ENCODE data around the gene SEC11A. TPM values are rescaled to one million over a fixed set of nuclear protein-coding genes. Genes with fewer than 3 reads are reported as not detected.
"Not testable (repeated sequence)": the region's sequence is repeated elsewhere in the genome, so short reads cannot be mapped to it uniquely, and the experiment has no call there.

Gene SEC11A
- total and polyA plus RNA-seq, 8 donors = 159 to 279 (median 253) TPM

DNA sequence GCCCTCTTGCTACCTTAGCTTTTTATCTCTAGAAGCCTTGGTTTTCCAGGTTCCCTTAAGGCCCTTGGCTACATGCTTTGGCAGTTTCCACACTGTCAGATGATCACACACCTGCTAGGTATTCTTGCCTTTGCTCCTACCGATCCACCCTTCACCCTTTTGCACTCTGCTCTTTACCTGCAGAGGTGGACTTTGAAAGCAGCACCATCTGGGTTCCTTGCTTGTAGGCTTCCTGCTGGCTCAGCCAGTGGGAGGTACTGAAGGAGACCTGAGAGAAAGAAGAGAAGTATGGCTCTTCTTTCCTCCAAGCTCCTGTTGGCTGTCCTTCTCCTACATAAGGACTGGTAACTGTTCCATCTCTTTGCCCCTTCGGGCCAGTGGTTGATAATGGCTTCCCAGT is 25.2 kb upstream of the SEC11A start:
- TF ChIP-seq, protein P1, sequence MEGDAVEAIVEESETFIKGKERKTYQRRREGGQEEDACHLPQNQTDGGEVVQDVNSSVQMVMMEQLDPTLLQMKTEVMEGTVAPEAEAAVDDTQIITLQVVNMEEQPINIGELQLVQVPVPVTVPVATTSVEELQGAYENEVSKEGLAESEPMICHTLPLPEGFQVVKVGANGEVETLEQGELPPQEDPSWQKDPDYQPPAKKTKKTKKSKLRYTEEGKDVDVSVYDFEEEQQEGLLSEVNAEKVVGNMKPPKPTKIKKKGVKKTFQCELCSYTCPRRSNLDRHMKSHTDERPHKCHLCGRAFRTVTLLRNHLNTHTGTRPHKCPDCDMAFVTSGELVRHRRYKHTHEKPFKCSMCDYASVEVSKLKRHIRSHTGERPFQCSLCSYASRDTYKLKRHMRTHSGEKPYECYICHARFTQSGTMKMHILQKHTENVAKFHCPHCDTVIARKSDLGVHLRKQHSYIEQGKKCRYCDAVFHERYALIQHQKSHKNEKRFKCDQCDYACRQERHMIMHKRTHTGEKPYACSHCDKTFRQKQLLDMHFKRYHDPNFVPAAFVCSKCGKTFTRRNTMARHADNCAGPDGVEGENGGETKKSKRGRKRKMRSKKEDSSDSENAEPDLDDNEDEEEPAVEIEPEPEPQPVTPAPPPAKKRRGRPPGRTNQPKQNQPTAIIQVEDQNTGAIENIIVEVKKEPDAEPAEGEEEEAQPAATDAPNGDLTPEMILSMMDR (IDR thresholded peaks at IDR 0.05) = no peak
- DNase-seq (no peak), ATAC-seq (no peak)
- Histone ChIP-seq H3K9me3 (no peaks in the 10 kb centered on the region), H3K36me3 (no peaks in the 10 kb centered on the region), H3K4me3 (no peak overlapping the region), H3K27me3 (no peaks in the 10 kb centered on the region), H3K27ac (no peak overlapping the region), H3K4me1 (peaks cover 0 to 25% of the 10 kb centered on the region in 2 donors)
- intact Hi-C loops (cut with DNase I) = no loop called here

DNA sequence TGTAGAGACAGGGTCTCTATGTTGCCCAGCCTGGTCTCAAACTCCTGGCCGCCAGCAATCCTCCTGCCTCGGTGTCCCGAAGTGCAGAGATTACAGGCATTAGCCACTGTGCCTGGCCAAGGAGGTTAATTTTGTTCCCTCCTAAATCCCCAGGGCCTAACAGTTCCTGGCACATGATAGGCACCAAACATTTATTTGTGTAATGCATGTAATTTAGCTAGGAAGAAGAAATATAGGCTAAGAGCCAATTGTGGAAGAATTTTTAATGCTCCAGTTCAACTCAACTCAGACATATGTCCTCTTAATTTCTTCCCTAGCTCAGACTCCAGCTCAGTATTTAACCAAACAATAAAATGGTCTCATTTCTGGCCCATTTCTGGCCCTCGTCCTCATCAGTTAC is 24.8 kb upstream of the SEC11A start:
- H3K27ac ChIP-seq = no peak overlapping the region
- H3K4me1 ChIP-seq = peaks cover 0 to 25% of the 10 kb centered on the region in 2 donors
- H3K27me3 ChIP-seq = no peaks in the 10 kb centered on the region
- H3K36me3 ChIP-seq = no peaks in the 10 kb centered on the region
- DNase-seq (no peak), ATAC-seq (no peak)
- intact Hi-C loops (cut with DNase I) = no loop called here
- no peaks in the 10 kb centered on the region for H3K9me3 ChIP-seq
- H3K4me3 ChIP-seq = no peak overlapping the region
- TF ChIP-seq, protein P1 (IDR thresholded peaks at IDR 0.05) = no peak

DNA sequence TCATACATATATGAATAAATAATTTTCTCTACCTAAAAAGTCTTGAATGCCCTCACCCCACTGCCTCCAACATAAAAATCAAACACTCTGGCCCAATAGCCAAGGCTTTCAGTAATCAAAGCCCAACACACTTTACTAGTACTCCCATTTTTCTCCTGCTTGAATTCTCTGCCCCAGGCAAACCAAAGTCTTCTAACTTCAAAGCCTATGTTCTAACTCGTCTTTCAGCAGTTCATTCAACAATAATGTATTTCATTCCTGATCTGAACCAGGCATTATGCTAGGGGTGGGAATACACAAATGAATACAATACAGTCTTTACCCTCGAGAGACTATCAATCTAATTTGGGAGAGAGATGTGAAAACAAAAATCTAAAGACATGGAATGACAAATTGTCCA is 21.1 kb upstream of the SEC11A start:
- ATAC-seq (no peak), DNase-seq (no peak)
- Histone ChIP-seq H3K27me3 (no peaks in the 10 kb centered on the region), H3K36me3 (no peaks in the 10 kb centered on the region), H3K4me3 (no peak overlapping the region), H3K27ac (no peak overlapping the region), H3K9me3 (no peaks in the 10 kb centered on the region), H3K4me1 (peaks cover 5 to 42% of the 10 kb centered on the region in 2 donors)
- TF ChIP-seq, protein P1 (IDR thresholded peaks at IDR 0.05) = no peak
- intact Hi-C loops (cut with DNase I) = no loop called here

GRCh38 chr15:84736375-84736774 is 20.4 kb upstream of the SEC11A start:
- intact Hi-C loops (cut with DNase I) = no loop called here
- ATAC-seq = no peak

GRCh38 chr15:84735480-84736061 is 19.6 kb upstream of the SEC11A start:
- DNase-seq; H3K27me3 ChIP-seq; H3K9me3 ChIP-seq; H3K36me3 ChIP-seq; intact Hi-C loops (cut with DNase I): not testable (repeated sequence)
- H3K27ac ChIP-seq = peak overlapping the region; percentile 51 to 91
- H3K4me1 ChIP-seq = peaks cover 5 to 46% of the 10 kb centered on the region in 2 donors
- peak overlapping the region in 1 of 2 donors; percentile 25 for H3K4me3 ChIP-seq
- ATAC-seq = peak; percentile 39

More at GRCh38 chr15:84736375-84736774, 20.4 kb upstream of the SEC11A start:
- H3K4me3 ChIP-seq = no peak overlapping the region
- no peaks in the 10 kb centered on the region for H3K27me3 ChIP-seq
- no peak for DNase-seq
- H3K36me3 ChIP-seq = no peaks in the 10 kb centered on the region
- peaks cover 5 to 44% of the 10 kb centered on the region in 2 donors for H3K4me1 ChIP-seq
- H3K27ac ChIP-seq = peak overlapping the region in 1 of 2 donors; percentile 91
- TF ChIP-seq, protein P1 (IDR thresholded peaks at IDR 0.05) = no peak
- H3K9me3 ChIP-seq = no peaks in the 10 kb centered on the region

Measured in left lung (tissue), 10 donors.